ENCODE results near the gene LRP1B. TPM values are rescaled to one million over a fixed set of nuclear protein-coding genes. Genes with fewer than 3 reads are reported as not detected.

Gene LRP1B
- total RNA-seq, 8 experiments from 2014 or later, result 0.04 to 31.2 (median 11.5) TPM

GRCh38 chr2:142031656-142032055 lies 99.2 kb downstream of the LRP1B start:
- Histone ChIP-seq H3K4me1 (replicated peaks in 1 of 2) (no peaks in the 10 kb centered on the region), H3K4me3 (no peak overlapping the region), H3K27ac (no peak overlapping the region)
- WGBS, 10 experiments, result 0 to 100% (median 90%) methylated on average over 1 to 3 of the region's 3 CpGs; no CpG with 5 or more reads in 1 of the 10 experiments
- no peak for ATAC-seq (replicated peaks in 6 of 8)
- in situ Hi-C loops (cut with MboI; ENCODE audit: low pct_unique_long_range_greater_than_20kb in 2 of 9, low sequenced_read_pairs in 9 of 9, unreplicated experiment in 9 of 9), result no loop called here

GRCh38 chr2:142030735-142031134 lies 100.1 kb downstream of the LRP1B start:
- H3K4me3 ChIP-seq, result no peak overlapping the region
- H3K4me1 ChIP-seq (replicated peaks in 1 of 2), result peaks cover 0 to 2% of the 10 kb centered on the region in 2 donors
- WGBS, 10 experiments, result 13 to 100% (median 80%) methylated on average over 1 to 2 of the region's 2 CpGs; no CpG with 5 or more reads in 1 of the 10 experiments
- in situ Hi-C loops (cut with MboI; ENCODE audit: low pct_unique_long_range_greater_than_20kb in 2 of 9, low sequenced_read_pairs in 9 of 9, unreplicated experiment in 9 of 9), result no loop called here
- no peak overlapping the region for H3K27ac ChIP-seq
- ATAC-seq (replicated peaks in 6 of 8), result no peak

- no peak overlapping the region for H3K27ac ChIP-seq
- 0 to 100% (median 72%) methylated on average over 1 of the region's 1 CpG; no CpG with 5 or more reads in 2 of the 10 experiments for WGBS, 10 experiments
- peaks cover 0 to 2% of the 10 kb centered on the region in 2 donors for H3K4me1 ChIP-seq (replicated peaks in 1 of 2)
- in situ Hi-C loops (cut with MboI; ENCODE audit: low pct_unique_long_range_greater_than_20kb in 2 of 9, low sequenced_read_pairs in 9 of 9, unreplicated experiment in 9 of 9), result no loop called here
- peak in 1 of 8 experiments; percentile 92 for ATAC-seq (replicated peaks in 6 of 8)
- no peak overlapping the region for H3K4me3 ChIP-seq
These were observed 100.8 kb downstream of the LRP1B start for GRCh38 chr2:142029974-142030373.

GRCh38 chr2:142025394-142025793 lies 105.4 kb downstream of the LRP1B start:
- Histone ChIP-seq H3K27ac (no peak overlapping the region), H3K4me1 (replicated peaks in 1 of 2) (peaks cover 0 to 2% of the 10 kb centered on the region in 2 donors), H3K4me3 (no peak overlapping the region)
- in situ Hi-C loops (cut with MboI; ENCODE audit: low pct_unique_long_range_greater_than_20kb in 2 of 9, low sequenced_read_pairs in 9 of 9, unreplicated experiment in 9 of 9), result no loop called here
- no peak for ATAC-seq (replicated peaks in 6 of 8)
- 13 to 100% (median 83%) methylated on average over 1 of the region's 1 CpG; no CpG with 5 or more reads in 5 of the 10 experiments for WGBS, 10 experiments

- ATAC-seq (replicated peaks in 6 of 8), result no peak
- H3K4me3 ChIP-seq, result no peak overlapping the region
- 13 to 88% (median 71%) methylated on average over 1 of the region's 1 CpG; no CpG with 5 or more reads in 1 of the 10 experiments for WGBS, 10 experiments
- in situ Hi-C loops (cut with MboI; ENCODE audit: low pct_unique_long_range_greater_than_20kb in 2 of 9, low sequenced_read_pairs in 9 of 9, unreplicated experiment in 9 of 9), result no loop called here
- H3K27ac ChIP-seq, result no peak overlapping the region
- H3K4me1 ChIP-seq (replicated peaks in 1 of 2), result no peaks in the 10 kb centered on the region
These were observed 110.4 kb downstream of the LRP1B start for GRCh38 chr2:142020368-142020767.

- H3K4me3 ChIP-seq, result no peak overlapping the region
- peaks cover 3 to 9% of the 10 kb centered on the region in 2 donors for H3K4me1 ChIP-seq (replicated peaks in 1 of 2)
- no peak overlapping the region for H3K27ac ChIP-seq
- in situ Hi-C loops (cut with MboI; ENCODE audit: low pct_unique_long_range_greater_than_20kb in 2 of 9, low sequenced_read_pairs in 9 of 9, unreplicated experiment in 9 of 9), result no loop called here
- ATAC-seq (replicated peaks in 6 of 8), result no peak
- 8 to 100% (median 96%) methylated on average over 1 of the region's 1 CpG for WGBS, 10 experiments
These were observed 116.3 kb downstream of the LRP1B start for GRCh38 chr2:142014536-142014935.

- 30 to 100% (median 78%) methylated on average over 1 to 2 of the region's 2 CpGs for WGBS, 10 experiments
- peaks cover 3 to 9% of the 10 kb centered on the region in 2 donors for H3K4me1 ChIP-seq (replicated peaks in 1 of 2)
- no peak overlapping the region for H3K4me3 ChIP-seq
- H3K27ac ChIP-seq, result no peak overlapping the region
- ATAC-seq (replicated peaks in 6 of 8), result no peak
- in situ Hi-C loops (cut with MboI; ENCODE audit: low pct_unique_long_range_greater_than_20kb in 2 of 9, low sequenced_read_pairs in 9 of 9, unreplicated experiment in 9 of 9), result no loop called here
These were observed 118.0 kb downstream of the LRP1B start for GRCh38 chr2:142012797-142013196.

GRCh38 chr2:142010477-142011270 lies 120.1 kb downstream of the LRP1B start:
- 0 to 100% (median 62%) methylated on average over 1 to 9 of the region's 11 CpGs for WGBS, 10 experiments
- Histone ChIP-seq H3K4me1 (replicated peaks in 1 of 2) (peaks cover 3 to 9% of the 10 kb centered on the region in 2 donors), H3K27ac (no peak overlapping the region), H3K4me3 (no peak overlapping the region)
- ATAC-seq (replicated peaks in 6 of 8), result peak in 5 of 8 experiments; percentile 64 to 92 (median 71)
- in situ Hi-C loops (cut with MboI; ENCODE audit: low pct_unique_long_range_greater_than_20kb in 2 of 9, low sequenced_read_pairs in 9 of 9, unreplicated experiment in 9 of 9), result no loop called here

GRCh38 chr2:142008135-142008744 lies 122.6 kb downstream of the LRP1B start:
- in situ Hi-C loops (cut with MboI; ENCODE audit: low pct_unique_long_range_greater_than_20kb in 2 of 9, low sequenced_read_pairs in 9 of 9, unreplicated experiment in 9 of 9), result no loop called here
- WGBS, 10 experiments, result 0 to 100% (median 84%) methylated on average over 1 to 4 of the region's 4 CpGs; no CpG with 5 or more reads in 1 of the 10 experiments
- no peak overlapping the region for H3K27ac ChIP-seq
- no peak overlapping the region for H3K4me3 ChIP-seq
- H3K4me1 ChIP-seq (replicated peaks in 1 of 2), result peaks cover 3 to 9% of the 10 kb centered on the region in 2 donors
- peak in 1 of 8 experiments; percentile 34 for ATAC-seq (replicated peaks in 6 of 8)

GRCh38 chr2:141994066-141994465 lies 136.8 kb downstream of the LRP1B start:
- Histone ChIP-seq H3K4me1 (replicated peaks in 1 of 2) (no peaks in the 10 kb centered on the region), H3K4me3 (no peak overlapping the region), H3K27ac (no peak overlapping the region)
- no peak for ATAC-seq (replicated peaks in 6 of 8)
- in situ Hi-C loops (cut with MboI; ENCODE audit: low pct_unique_long_range_greater_than_20kb in 2 of 9, low sequenced_read_pairs in 9 of 9, unreplicated experiment in 9 of 9), result no loop called here
- WGBS, 10 experiments, result 29 to 100% (median 88%) methylated on average over 1 to 4 of the region's 4 CpGs

- in situ Hi-C loops (cut with MboI; ENCODE audit: low pct_unique_long_range_greater_than_20kb in 2 of 9, low sequenced_read_pairs in 9 of 9, unreplicated experiment in 9 of 9), result no loop called here
- WGBS, 10 experiments, result 9 to 100% (median 86%) methylated on average over 1 of the region's 1 CpG; no CpG with 5 or more reads in 2 of the 10 experiments
These were observed 138.1 kb downstream of the LRP1B start for GRCh38 chr2:141992695-141993094.

GRCh38 chr2:141968433-141968832 lies 162.4 kb downstream of the LRP1B start:
- peak in 7 of 8 experiments; percentile 36 to 100 (median 91) for ATAC-seq (replicated peaks in 6 of 8)
- in situ Hi-C loops (cut with MboI; ENCODE audit: low pct_unique_long_range_greater_than_20kb in 2 of 9, low sequenced_read_pairs in 9 of 9, unreplicated experiment in 9 of 9), result no loop called here
- no peak overlapping the region for H3K27ac ChIP-seq
- 0 to 100% (median 72%) methylated on average over 1 to 2 of the region's 2 CpGs for WGBS, 10 experiments
- no peak overlapping the region for H3K4me3 ChIP-seq
- peaks cover 0 to 3% of the 10 kb centered on the region in 2 donors for H3K4me1 ChIP-seq (replicated peaks in 1 of 2)

More at GRCh38 chr2:141992695-141993094, 138.1 kb downstream of the LRP1B start:
- ATAC-seq (replicated peaks in 6 of 8), result no peak
- peaks cover 0 to 1% of the 10 kb centered on the region in 2 donors for H3K4me1 ChIP-seq (replicated peaks in 1 of 2)
- H3K4me3 ChIP-seq, result no peak overlapping the region
- H3K27ac ChIP-seq, result no peak overlapping the region

GRCh38 chr2:141967980-141968379 lies 162.8 kb downstream of the LRP1B start:
- Histone ChIP-seq H3K4me3 (no peak overlapping the region), H3K4me1 (replicated peaks in 1 of 2) (peaks cover 0 to 3% of the 10 kb centered on the region in 2 donors), H3K27ac (no peak overlapping the region)
- 0 to 82% (median 46%) methylated on average over 1 to 2 of the region's 2 CpGs; no CpG with 5 or more reads in 1 of the 10 experiments for WGBS, 10 experiments
- in situ Hi-C loops (cut with MboI; ENCODE audit: low pct_unique_long_range_greater_than_20kb in 2 of 9, low sequenced_read_pairs in 9 of 9, unreplicated experiment in 9 of 9), result no loop called here
- ATAC-seq (replicated peaks in 6 of 8), result peak in 4 of 8 experiments; percentile 37 to 70 (median 55)
